Testis (tissue), 3 donors: ENCODE measurements around the gene SLIT3. TPM values are rescaled to one million over a fixed set of nuclear protein-coding genes. Genes with fewer than 3 reads are reported as not detected.

ENCODE experiments used
- DNase-seq: peaks from one replicate; pipeline ENCODE4 v3.0.0-alpha.2; 2019
- H3K27ac ChIP-seq, 2 donors: fragments of 200-600 bp; sonication (generic); one replicate each; pipeline ENCODE4 v1.5.1; 2019
- H3K27me3 ChIP-seq: fragments of 200-600 bp; sonication (generic); one replicate; pipeline ENCODE4 v1.5.1; 2019
- H3K36me3 ChIP-seq: fragments of 200-600 bp; sonication (generic); one replicate; pipeline ENCODE4 v1.5.1; 2017; ENCODE audit warnings: low read depth; ENCODE audit errors: missing control alignments
- H3K4me1 ChIP-seq: fragments of 200-600 bp; sonication (generic); one replicate; pipeline ENCODE4 v1.5.1; 2019
- H3K4me3 ChIP-seq, 2 donors: fragments of 200-600 bp; sonication (generic); one replicate each; pipeline ENCODE4 v1.5.1; 2017 to 2019
- H3K9me3 ChIP-seq: fragments of 200-600 bp; sonication (generic); one replicate; pipeline ENCODE4 v1.5.1; 2017
- POLR2A ChIP-seq: fragments of 450-650 bp; IDR thresholded peaks from one replicate; pipeline ENCODE4 v1.6.1; 2017; ENCODE audit warnings: antibody characterized with exemption, mild to moderate bottlenecking, moderate library complexity
- WGBS, 2 donors: methylation state at CpG; one replicate each; pipeline ENCODE4 v1.1.5; 2018; 5-methylcytosine and 5-hydroxymethylcytosine counted together
- intact Hi-C: fragments of 100-400 bp; cut with DNase I; formaldehyde crosslinking; loops from one replicate; pipeline ENCODE4 v1.15.1; 2023; ENCODE audit warnings: low total_unique reads
- polyA plus RNA-seq: library from polyadenylated mRNA; stranded (reverse); fragments of 350-450 nt; fragmentation: Illumina TruSeq; extraction: RNeasy Lipid Tissue Mini Kit (QIAGEN cat#74804); gene quantifications from one replicate; pipeline ENCODE4 v1.2.3, GENCODE V29; 2014; ENCODE audit warnings: low read depth, low replicate concordance; ENCODE audit not compliant: insufficient read depth
- total RNA-seq, 2 donors: library from RNA; depleted of rRNA; stranded (reverse); fragments of >200 nt; gene quantifications; one replicate each; pipeline ENCODE4 v1.2.3, GENCODE V29; 2016
- TF ChIP-seq, protein P1 (sequence below), 3 experiments: fragments of 450-650 bp in 2 of 3; fragments of 200-600 bp in 1 of 3; sonication (generic) in 1 of 3; IDR thresholded peaks; one replicate each; pipeline ENCODE4 v1.5.1; 2016 to 2019; ENCODE audit warnings: antibody characterized with exemption in 3 of 3, mild to moderate bottlenecking in 2 of 3, moderate library complexity in 1 of 3

SLIT3 gene
- total and polyA plus RNA-seq, 3 donors from 2014 or later: 4.8 to 23.2 (median 7.8) TPM

DNA sequence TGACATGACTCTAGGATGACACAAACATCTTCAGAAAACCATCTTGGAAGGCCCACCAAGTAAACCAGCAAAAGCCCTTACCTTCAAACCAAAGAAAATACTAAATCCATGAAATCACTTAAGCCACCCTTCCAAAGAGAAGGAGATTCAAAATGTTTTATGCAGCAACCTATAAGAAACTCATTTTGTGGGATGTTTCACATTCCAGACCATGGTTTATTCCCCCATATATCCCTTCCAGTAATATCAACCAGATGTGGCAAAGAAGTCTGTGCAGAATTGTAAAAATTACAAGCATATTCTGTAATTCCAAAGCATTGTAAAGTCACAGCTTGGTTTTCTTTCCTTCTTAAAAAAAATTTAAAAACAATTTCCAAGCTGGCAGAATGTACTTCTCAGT lies 117.4 kb downstream of the SLIT3 start:
- no peak for TF ChIP-seq POLR2A
- TF ChIP-seq, protein P1, sequence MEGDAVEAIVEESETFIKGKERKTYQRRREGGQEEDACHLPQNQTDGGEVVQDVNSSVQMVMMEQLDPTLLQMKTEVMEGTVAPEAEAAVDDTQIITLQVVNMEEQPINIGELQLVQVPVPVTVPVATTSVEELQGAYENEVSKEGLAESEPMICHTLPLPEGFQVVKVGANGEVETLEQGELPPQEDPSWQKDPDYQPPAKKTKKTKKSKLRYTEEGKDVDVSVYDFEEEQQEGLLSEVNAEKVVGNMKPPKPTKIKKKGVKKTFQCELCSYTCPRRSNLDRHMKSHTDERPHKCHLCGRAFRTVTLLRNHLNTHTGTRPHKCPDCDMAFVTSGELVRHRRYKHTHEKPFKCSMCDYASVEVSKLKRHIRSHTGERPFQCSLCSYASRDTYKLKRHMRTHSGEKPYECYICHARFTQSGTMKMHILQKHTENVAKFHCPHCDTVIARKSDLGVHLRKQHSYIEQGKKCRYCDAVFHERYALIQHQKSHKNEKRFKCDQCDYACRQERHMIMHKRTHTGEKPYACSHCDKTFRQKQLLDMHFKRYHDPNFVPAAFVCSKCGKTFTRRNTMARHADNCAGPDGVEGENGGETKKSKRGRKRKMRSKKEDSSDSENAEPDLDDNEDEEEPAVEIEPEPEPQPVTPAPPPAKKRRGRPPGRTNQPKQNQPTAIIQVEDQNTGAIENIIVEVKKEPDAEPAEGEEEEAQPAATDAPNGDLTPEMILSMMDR (IDR thresholded peaks at IDR 0.05): no peak

DNA sequence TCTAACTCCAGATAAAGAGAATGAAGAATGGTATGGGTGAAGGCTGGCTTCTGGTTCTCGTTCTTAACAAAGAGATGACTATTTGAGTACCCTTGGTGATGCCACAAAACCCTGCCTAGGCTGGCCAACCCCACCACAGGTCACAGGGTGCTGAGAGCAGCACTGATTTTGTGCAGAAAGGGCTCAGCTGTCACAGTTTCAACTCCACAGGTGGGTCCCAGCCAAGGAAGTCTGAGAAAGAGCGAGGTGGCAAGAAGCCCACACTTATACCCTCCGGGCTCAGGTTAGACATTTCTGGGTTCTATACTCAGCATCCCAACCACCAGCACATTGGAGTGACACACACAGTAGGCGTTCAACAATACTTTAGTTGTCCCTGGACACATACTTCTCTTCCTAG lies 118.1 kb downstream of the SLIT3 start:
- Histone ChIP-seq H3K27me3 (no peaks in the 10 kb centered on the region), H3K4me3 (no peak overlapping the region)
- intact Hi-C loops: no loop called here

More for the DNA sequence above, 117.4 kb downstream of the SLIT3 start:
- H3K27me3 ChIP-seq: no peaks in the 10 kb centered on the region
- H3K27ac ChIP-seq: no peak overlapping the region
- intact Hi-C loops: no loop called here
- H3K4me3 ChIP-seq: no peak overlapping the region
- DNase-seq: no peak
- no peaks in the 10 kb centered on the region for H3K36me3 ChIP-seq
- H3K4me1 ChIP-seq: no peaks in the 10 kb centered on the region
- H3K9me3 ChIP-seq: no peaks in the 10 kb centered on the region

DNA sequence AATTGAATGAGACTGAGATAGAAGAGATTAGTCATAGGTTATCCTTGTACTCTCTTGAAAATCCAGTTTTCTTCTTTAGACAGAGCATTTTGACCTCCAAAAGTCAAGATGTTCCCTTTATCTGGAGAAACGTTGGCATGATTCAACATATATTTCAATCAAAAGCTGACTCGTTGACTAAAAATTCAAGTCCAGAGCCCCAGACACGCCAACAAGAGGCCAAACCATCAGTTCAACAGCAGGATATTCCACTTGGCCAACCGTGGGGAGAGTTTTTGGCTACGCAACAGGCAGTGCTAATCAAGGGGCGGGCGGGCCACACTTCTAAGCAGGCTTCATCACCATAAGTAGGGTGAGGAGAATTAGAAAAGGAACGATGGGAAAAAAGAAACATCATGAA lies 119.1 kb downstream of the SLIT3 start:
- 75 to 80% methylated on average over 8 of the region's 8 CpGs for WGBS, 2 donors
- H3K27me3 ChIP-seq: no peaks in the 10 kb centered on the region
- no peaks in the 10 kb centered on the region for H3K36me3 ChIP-seq
- intact Hi-C loops: no loop called here
- TF ChIP-seq POLR2A: no peak
- TF ChIP-seq, protein P1 (IDR thresholded peaks at IDR 0.05): no peak
- H3K9me3 ChIP-seq: no peaks in the 10 kb centered on the region
- H3K27ac ChIP-seq: no peak overlapping the region
- no peak for DNase-seq
- no peaks in the 10 kb centered on the region for H3K4me1 ChIP-seq
- H3K4me3 ChIP-seq: no peak overlapping the region

More for the DNA sequence above, 118.1 kb downstream of the SLIT3 start:
- TF ChIP-seq, protein P1 (IDR thresholded peaks at IDR 0.05): no peak
- TF ChIP-seq POLR2A: no peak
- DNase-seq: no peak
- no peaks in the 10 kb centered on the region for H3K4me1 ChIP-seq
- H3K27ac ChIP-seq: no peak overlapping the region
- WGBS, 2 donors: 92 to 93% methylated on average over 4 of the region's 4 CpGs
- no peaks in the 10 kb centered on the region for H3K36me3 ChIP-seq
- H3K9me3 ChIP-seq: no peaks in the 10 kb centered on the region

DNA sequence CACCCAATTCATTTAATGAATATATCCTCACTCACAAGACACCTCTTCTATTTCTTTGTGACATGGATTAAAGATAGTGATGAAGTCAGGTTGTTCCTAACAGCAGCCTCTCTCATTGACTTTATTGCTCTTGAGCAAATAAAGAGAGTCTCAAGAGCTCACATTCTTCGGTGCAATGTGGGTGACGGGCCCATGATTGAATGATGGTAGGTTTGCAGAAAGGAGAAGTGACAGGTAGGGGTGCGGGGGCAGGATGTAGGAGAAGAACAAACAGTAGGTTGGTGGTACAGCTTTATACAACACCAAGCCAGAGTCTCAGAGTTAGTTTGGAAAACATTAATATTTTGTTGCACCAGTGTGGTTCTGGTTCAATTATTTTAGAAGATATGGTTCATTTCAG lies 122.2 kb downstream of the SLIT3 start:
- Histone ChIP-seq H3K9me3 (no peaks in the 10 kb centered on the region), H3K36me3 (no peaks in the 10 kb centered on the region), H3K4me3 (no peak overlapping the region), H3K27me3 (no peaks in the 10 kb centered on the region), H3K4me1 (no peaks in the 10 kb centered on the region), H3K27ac (no peak overlapping the region)
- 81 to 83% methylated on average over 3 of the region's 3 CpGs for WGBS, 2 donors
- no peak for DNase-seq
- intact Hi-C loops: no loop called here
- TF ChIP-seq POLR2A: no peak
- TF ChIP-seq, protein P1 (IDR thresholded peaks at IDR 0.05): no peak

DNA sequence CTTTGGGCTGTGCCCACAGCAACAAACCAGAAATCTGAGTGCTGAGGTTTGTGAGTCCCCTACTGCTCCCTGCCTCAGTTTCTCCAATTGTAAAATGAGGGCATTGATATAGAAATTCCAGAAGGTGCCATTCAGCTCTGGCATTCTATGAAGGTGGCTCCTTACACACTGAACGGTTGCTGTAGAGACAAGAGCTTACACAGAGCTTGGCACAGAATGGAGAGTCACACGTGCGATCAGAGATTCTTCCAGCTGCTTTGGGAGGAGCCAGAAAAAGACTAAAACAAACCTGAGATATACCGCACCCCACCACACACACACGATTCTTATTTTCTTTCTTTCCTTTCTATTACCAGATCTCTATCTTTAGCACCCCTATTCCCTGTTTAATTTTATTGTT lies 122.7 kb downstream of the SLIT3 start:
- WGBS, 2 donors: 76 to 84% methylated on average over 5 of the region's 5 CpGs
- Histone ChIP-seq H3K36me3 (no peaks in the 10 kb centered on the region), H3K4me1 (no peaks in the 10 kb centered on the region), H3K9me3 (no peaks in the 10 kb centered on the region), H3K27me3 (no peaks in the 10 kb centered on the region), H3K27ac (no peak overlapping the region), H3K4me3 (no peak overlapping the region)
- TF ChIP-seq, protein P1 (IDR thresholded peaks at IDR 0.05): no peak
- TF ChIP-seq POLR2A: no peak
- DNase-seq: no peak
- intact Hi-C loops: no loop called here
